Smooth muscle cell (in vitro differentiated cells): Measurements from ENCODE around the gene PSMD11. TPM values are rescaled to one million over a fixed set of nuclear protein-coding genes. Genes with fewer than 3 reads are reported as not detected.

ENCODE experiments used
- DNase-seq: peaks from one replicate; lab custom pipeline; 2025; ENCODE audit not compliant: unreplicated experiment; lab: John Stamatoyannopoulos, UW
- H2AFZ ChIP-seq: fragments of 200-600 bp; sonication (generic); 2 replicates; pipeline ENCODE4 v1.6.0; 2016; ENCODE audit warnings: antibody characterized with exemption, low read depth, mild to moderate bottlenecking
- H3F3A ChIP-seq: fragments of 200-600 bp; sonication (generic); 2 replicates; pipeline ENCODE4 v1.6.0; 2017; ENCODE audit warnings: antibody characterized with exemption, low read depth
- H3K27ac ChIP-seq: fragments of 200-600 bp; sonication (generic); 2 replicates; pipeline ENCODE4 v1.5.1; 2016; ENCODE audit warnings: low read depth, mild to moderate bottlenecking
- H3K27me3 ChIP-seq: fragments of 200-600 bp; sonication (generic); 2 replicates; pipeline ENCODE4 v1.6.1; 2016; ENCODE audit warnings: low read depth, mild to moderate bottlenecking
- H3K36me3 ChIP-seq: fragments of 200-600 bp; sonication (generic); 2 replicates; pipeline ENCODE4 v1.5.1; 2016; ENCODE audit warnings: low read depth
- H3K4me1 ChIP-seq: fragments of 200-600 bp; sonication (generic); 2 replicates; pipeline ENCODE4 v1.5.1; 2016; ENCODE audit warnings: low read depth
- H3K4me2 ChIP-seq: fragments of 200-600 bp; sonication (generic); 2 replicates; pipeline ENCODE4 v1.6.0; 2016; ENCODE audit warnings: mild to moderate bottlenecking
- H3K4me3 ChIP-seq: fragments of 200-600 bp; sonication (generic); 2 replicates; pipeline ENCODE4 v1.5.1; 2016; ENCODE audit warnings: mild to moderate bottlenecking
- H3K79me2 ChIP-seq: fragments of 200-600 bp; sonication (generic); 2 replicates; pipeline ENCODE4 v1.6.0; 2016; ENCODE audit warnings: low read depth, mild to moderate bottlenecking
- H3K9ac ChIP-seq: fragments of 200-600 bp; sonication (generic); 2 replicates; pipeline ENCODE4 v1.6.0; 2016; ENCODE audit warnings: low read depth
- H3K9me3 ChIP-seq: fragments of 200-600 bp; sonication (generic); replicated peaks from 2 replicates; pipeline ENCODE4 v1.5.1; 2016; ENCODE audit warnings: low read depth
- H4K20me1 ChIP-seq: fragments of 200-600 bp; sonication (generic); 2 replicates; pipeline ENCODE4 v1.6.0; 2016; ENCODE audit warnings: low read depth
- CTCF ChIP-seq: fragments of 200-600 bp; sonication (generic); IDR thresholded peaks from 2 replicates; pipeline ENCODE4 v1.5.1; 2017; ENCODE audit warnings: borderline replicate concordance, mild to moderate bottlenecking, antibody characterized with exemption; ENCODE audit not compliant: insufficient read depth, poor library complexity, severe bottlenecking
- WGBS: methylation state at CpG from one replicate; pipeline ENCODE4 v1.1.7; 2016; ENCODE audit warnings: low lambda C conversion rate; 5-methylcytosine and 5-hydroxymethylcytosine counted together
- polyA plus RNA-seq: library from polyadenylated mRNA; unstranded; fragments of >200 nt; fragmentation: Nextera tagmentation; extraction: Ambion mirVana; gene quantifications from 2 replicates; pipeline ENCODE4 v1.2.1, GENCODE V29; 2016
- total RNA-seq: library from RNA; depleted of rRNA; stranded (reverse); fragments of >200 nt; gene quantifications from 2 replicates; pipeline ENCODE4 v1.2.3, GENCODE V29; 2014

The PSMD11 gene
- total and polyA plus RNA-seq, 2 experiments from 2014 or later: 46.9 to 150 TPM

- H3K79me2 ChIP-seq: no peaks in the 10 kb centered on the region
- H3K9me3 ChIP-seq: no peaks in the 10 kb centered on the region
Observed at GRCh38 chr17:32513579-32513978, 69.3 kb downstream of the PSMD11 start.

GRCh38 chr17:32514606-32515005 lies 70.3 kb downstream of the PSMD11 start:
- no peak overlapping the region for H3K9ac ChIP-seq
- H3K4me1 ChIP-seq: peaks cover 12% of the 10 kb centered on the region
- H3K79me2 ChIP-seq: no peaks in the 10 kb centered on the region
- no peak for DNase-seq
- WGBS: 96% methylated on average over 4 of the region's 4 CpGs
- H3K27me3 ChIP-seq: no peaks in the 10 kb centered on the region
- no peak overlapping the region for H3K4me2 ChIP-seq
- peaks cover 4% of the 10 kb centered on the region for H3F3A ChIP-seq
- no peak overlapping the region for H3K4me3 ChIP-seq
- H3K36me3 ChIP-seq: no peaks in the 10 kb centered on the region
- H3K9me3 ChIP-seq: no peaks in the 10 kb centered on the region
- no peak for TF ChIP-seq CTCF
- H2AFZ ChIP-seq: no peak overlapping the region
- no peak overlapping the region for H3K27ac ChIP-seq
- no peaks in the 10 kb centered on the region for H4K20me1 ChIP-seq

More at GRCh38 chr17:32513579-32513978, 69.3 kb downstream of the PSMD11 start:
- Histone ChIP-seq H3K27me3 (no peaks in the 10 kb centered on the region), H3K4me3 (no peak overlapping the region), H2AFZ (no peak overlapping the region), H3K4me1 (peaks cover 7% of the 10 kb centered on the region), H4K20me1 (no peaks in the 10 kb centered on the region), H3K4me2 (no peak overlapping the region), H3K9ac (no peak overlapping the region), H3K27ac (no peak overlapping the region), H3F3A (peaks cover 4% of the 10 kb centered on the region), H3K36me3 (no peaks in the 10 kb centered on the region)
- no peak for TF ChIP-seq CTCF
- WGBS: 90% methylated on average over 3 of the region's 3 CpGs
- no peak for DNase-seq

- no peak overlapping the region for H2AFZ ChIP-seq
- 95% methylated on average over 4 of the region's 4 CpGs for WGBS
- no peak overlapping the region for H3K4me3 ChIP-seq
- H3K27ac ChIP-seq: no peak overlapping the region
- H3K4me1 ChIP-seq: peaks cover 24% of the 10 kb centered on the region
- TF ChIP-seq CTCF: no peak
- no peaks in the 10 kb centered on the region for H3K27me3 ChIP-seq
- H3K9me3 ChIP-seq: no peaks in the 10 kb centered on the region
- H3F3A ChIP-seq: peaks cover 4% of the 10 kb centered on the region
- no peaks in the 10 kb centered on the region for H3K79me2 ChIP-seq
- H4K20me1 ChIP-seq: no peaks in the 10 kb centered on the region
- no peak overlapping the region for H3K9ac ChIP-seq
- no peaks in the 10 kb centered on the region for H3K36me3 ChIP-seq
- no peak overlapping the region for H3K4me2 ChIP-seq
- DNase-seq: no peak
Observed at GRCh38 chr17:32515677-32516383, 71.5 kb downstream of the PSMD11 start.

- no peak for TF ChIP-seq CTCF
- no peak overlapping the region for H3K27ac ChIP-seq
- H3F3A ChIP-seq: peaks cover 4% of the 10 kb centered on the region
- no peak overlapping the region for H3K4me3 ChIP-seq
- H3K9ac ChIP-seq: no peak overlapping the region
- H3K4me1 ChIP-seq: peaks cover 24% of the 10 kb centered on the region
- H3K27me3 ChIP-seq: no peaks in the 10 kb centered on the region
- H2AFZ ChIP-seq: no peak overlapping the region
- H4K20me1 ChIP-seq: no peaks in the 10 kb centered on the region
- WGBS: 0% methylated on average over 2 of the region's 2 CpGs
- H3K4me2 ChIP-seq: no peak overlapping the region
- H3K9me3 ChIP-seq: no peaks in the 10 kb centered on the region
- no peaks in the 10 kb centered on the region for H3K79me2 ChIP-seq
- no peaks in the 10 kb centered on the region for H3K36me3 ChIP-seq
- no peak for DNase-seq
Observed at GRCh38 chr17:32516450-32516849, 72.1 kb downstream of the PSMD11 start.
